Fibroblast of villous mesenchyme (primary cell): ENCODE results near the gene TRIM13. TPM values are rescaled to one million over a fixed set of nuclear protein-coding genes. Genes with fewer than 3 reads are reported as not detected.
A peak's percentile ranks its signal among the peaks of the same experiment; 100 is the strongest.
"Not testable (repeated sequence)": the region's sequence is repeated elsewhere in the genome, so short reads cannot be mapped to it uniquely, and the experiment has no call there.

ENCODE experiments used
- DNase-seq: peaks from one replicate; pipeline ENCODE4 v3.0.0-alpha.2; 2010; ENCODE audit warnings: low read depth
- H3K4me3 ChIP-seq: 2 replicates; pipeline ENCODE4 v1.5.1; 2011; ENCODE audit warnings: low read depth, mild to moderate bottlenecking, low read length
- CTCF ChIP-seq: IDR thresholded peaks from 2 replicates; pipeline ENCODE4 v1.5.1; 2012; ENCODE audit warnings: low read depth, mild to moderate bottlenecking, low read length; ENCODE audit not compliant: insufficient read depth
- total RNA-seq: library from RNA; depleted of rRNA; stranded (reverse); fragments of >200 nt; gene quantifications from 2 replicates; pipeline ENCODE4 v1.2.3, GENCODE V29; 2012

The TRIM13 gene
- total RNA-seq, 1 donor, result 41.9 TPM

- TF ChIP-seq CTCF, result no peak
- no peak for DNase-seq
- no peak overlapping the region for H3K4me3 ChIP-seq
Observed at GRCh38 chr13:49980266-49980665, 16.6 kb upstream of the TRIM13 start.

GRCh38 chr13:49985129-49985528 lies 11.7 kb upstream of the TRIM13 start:
- no peak for TF ChIP-seq CTCF
- H3K4me3 ChIP-seq, result no peak overlapping the region
- DNase-seq, result no peak

GRCh38 chr13:49986471-49986870 lies 10.4 kb upstream of the TRIM13 start:
- H3K4me3 ChIP-seq, result no peak overlapping the region
- DNase-seq, result no peak
- no peak for TF ChIP-seq CTCF

- H3K4me3 ChIP-seq, DNase-seq: not testable (repeated sequence)
Observed at GRCh38 chr13:49990612-49991011, 6.2 kb upstream of the TRIM13 start.

GRCh38 chr13:49993111-49993510 lies 3.7 kb upstream of the TRIM13 start:
- H3K4me3 ChIP-seq, result no peak overlapping the region
- no peak for DNase-seq
- no peak for TF ChIP-seq CTCF

- H3K4me3 ChIP-seq, result no peak overlapping the region
- TF ChIP-seq CTCF, result no peak
- DNase-seq, result no peak
Observed at GRCh38 chr13:49993666-49994065, 3.2 kb upstream of the TRIM13 start.

GRCh38 chr13:49995625-49996101 lies 1.2 kb upstream of the TRIM13 start:
- peak overlapping the region; percentile 74 for H3K4me3 ChIP-seq
- DNase-seq, result peak; percentile 27
- no peak for TF ChIP-seq CTCF
